GM13977 (cell line): ENCODE measurements around the gene BFSP2.
"Not testable (repeated sequence)": the region's sequence is repeated elsewhere in the genome, so short reads cannot be mapped to it uniquely, and the experiment has no call there.

Source experiments
- DNase-seq: peaks from one replicate; pipeline ENCODE4 v3.0.0; 2012; ENCODE audit warnings: low spot score
- in situ Hi-C: fragments of 300-500 bp; cut with MboI; formaldehyde crosslinking; loops from one replicate; pipeline ENCODE4 v1.12.0; 2022; ENCODE audit warnings: low sequenced_read_pairs, low pct_unique_long_range_greater_than_20kb, mixed read lengths, inconsistent platforms; ENCODE audit not compliant: unreplicated experiment
- TF ChIP-seq, protein P1 (sequence below): IDR thresholded peaks from 2 replicates; pipeline ENCODE4 v1.5.1; 2012; ENCODE audit warnings: mild to moderate bottlenecking, control low read depth; ENCODE audit not compliant: insufficient read depth; ENCODE audit errors: extremely low read depth, missing control alignments

Gene BFSP2

DNA sequence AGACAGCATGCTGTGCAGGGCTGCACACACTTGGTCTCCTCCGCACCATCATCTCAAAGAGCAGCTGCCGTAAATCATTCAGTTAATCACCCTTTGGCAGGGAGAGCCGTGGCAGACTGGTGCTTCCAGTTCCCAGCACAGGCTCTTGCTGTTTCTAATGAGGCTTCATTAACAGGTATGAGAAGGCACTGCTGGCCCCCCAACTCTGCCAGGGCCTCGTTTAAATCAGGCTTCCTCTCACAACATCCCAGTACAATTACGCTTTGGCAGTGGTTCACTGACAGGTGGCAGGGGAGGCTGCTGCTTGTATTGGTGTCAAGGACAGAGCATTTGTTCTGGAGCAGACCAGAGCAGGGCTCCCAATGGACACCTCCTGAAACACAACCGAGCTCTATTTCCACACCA, 77.1 kb downstream of the BFSP2 start:
- in situ Hi-C loops, result loop anchor here (10.0 kb wide), 1 partner anchor 98 kb away; the partner anchor contains the start of gene CDV3
- TF ChIP-seq, protein P1, sequence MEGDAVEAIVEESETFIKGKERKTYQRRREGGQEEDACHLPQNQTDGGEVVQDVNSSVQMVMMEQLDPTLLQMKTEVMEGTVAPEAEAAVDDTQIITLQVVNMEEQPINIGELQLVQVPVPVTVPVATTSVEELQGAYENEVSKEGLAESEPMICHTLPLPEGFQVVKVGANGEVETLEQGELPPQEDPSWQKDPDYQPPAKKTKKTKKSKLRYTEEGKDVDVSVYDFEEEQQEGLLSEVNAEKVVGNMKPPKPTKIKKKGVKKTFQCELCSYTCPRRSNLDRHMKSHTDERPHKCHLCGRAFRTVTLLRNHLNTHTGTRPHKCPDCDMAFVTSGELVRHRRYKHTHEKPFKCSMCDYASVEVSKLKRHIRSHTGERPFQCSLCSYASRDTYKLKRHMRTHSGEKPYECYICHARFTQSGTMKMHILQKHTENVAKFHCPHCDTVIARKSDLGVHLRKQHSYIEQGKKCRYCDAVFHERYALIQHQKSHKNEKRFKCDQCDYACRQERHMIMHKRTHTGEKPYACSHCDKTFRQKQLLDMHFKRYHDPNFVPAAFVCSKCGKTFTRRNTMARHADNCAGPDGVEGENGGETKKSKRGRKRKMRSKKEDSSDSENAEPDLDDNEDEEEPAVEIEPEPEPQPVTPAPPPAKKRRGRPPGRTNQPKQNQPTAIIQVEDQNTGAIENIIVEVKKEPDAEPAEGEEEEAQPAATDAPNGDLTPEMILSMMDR, result no peak
- DNase-seq, result no peak

DNA sequence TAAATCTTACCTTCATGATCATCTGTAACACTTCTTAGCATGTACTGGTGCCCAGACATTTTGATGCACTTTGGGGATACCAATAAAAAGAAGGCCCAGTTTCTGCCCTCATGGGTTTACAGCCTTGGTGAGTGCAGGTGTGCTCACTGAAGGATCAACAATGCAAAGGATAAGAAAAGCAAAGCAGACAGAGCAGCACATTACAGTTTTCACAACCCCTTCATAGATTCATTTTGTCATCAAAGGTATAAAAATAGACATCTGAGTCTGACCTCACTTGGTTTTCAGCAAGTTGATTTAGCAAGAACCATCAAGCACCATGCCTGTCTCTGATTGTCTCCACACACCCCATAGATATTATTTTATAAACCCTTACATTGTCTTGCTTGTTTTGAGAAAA, 77.6 kb downstream of the BFSP2 start:
- peak; percentile 65 for DNase-seq
- TF ChIP-seq, protein P1, result no peak

DNA sequence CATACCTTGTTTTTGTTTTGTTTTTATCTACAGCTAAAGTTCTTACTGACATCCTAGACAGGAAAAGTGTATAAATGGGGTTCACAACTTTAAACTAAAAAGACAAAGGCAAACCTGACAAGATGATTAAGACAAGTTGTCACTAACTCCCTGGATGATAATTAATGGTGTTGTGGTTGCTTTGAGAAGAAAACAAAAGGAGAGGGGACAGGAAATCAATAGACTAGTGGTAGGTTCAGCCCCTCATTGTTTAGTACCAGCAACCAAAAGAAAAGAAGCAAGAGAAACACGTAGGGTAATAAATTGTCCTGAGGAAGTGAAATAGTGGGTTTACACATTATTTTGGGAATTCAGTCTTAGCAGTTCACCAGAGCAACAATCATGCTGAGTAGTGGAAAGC, 78.8 kb downstream of the BFSP2 start:
- no peak for DNase-seq
- in situ Hi-C loops, result loop anchor here (10.0 kb wide), 1 partner anchor 96 kb away; the partner anchor contains the start of gene CDV3
- TF ChIP-seq, protein P1, result no peak

More for the DNA sequence above, 77.6 kb downstream of the BFSP2 start:
- in situ Hi-C loops, result loop anchor here (10.0 kb wide), 1 partner anchor 97 kb away; the partner anchor contains the start of gene CDV3

DNA sequence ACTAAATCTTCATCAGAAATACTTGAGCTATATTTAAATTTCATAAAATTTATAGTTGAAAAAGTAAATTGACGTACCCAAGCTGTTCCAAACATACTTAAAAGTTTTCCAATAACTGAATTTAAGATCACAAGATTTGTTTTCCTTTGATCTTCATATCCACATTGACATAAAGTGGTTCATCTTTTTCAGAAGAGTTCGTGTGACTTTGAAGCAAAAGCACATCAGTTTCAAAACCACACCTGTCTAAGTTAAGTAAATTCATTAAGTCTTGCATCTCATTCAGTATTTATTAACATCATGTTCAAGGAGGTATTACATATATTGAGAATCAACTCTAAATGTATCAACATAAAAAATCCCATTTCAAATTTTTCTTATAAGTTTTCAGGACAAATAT, 79.5 kb downstream of the BFSP2 start:
- DNase-seq, result no peak

DNA sequence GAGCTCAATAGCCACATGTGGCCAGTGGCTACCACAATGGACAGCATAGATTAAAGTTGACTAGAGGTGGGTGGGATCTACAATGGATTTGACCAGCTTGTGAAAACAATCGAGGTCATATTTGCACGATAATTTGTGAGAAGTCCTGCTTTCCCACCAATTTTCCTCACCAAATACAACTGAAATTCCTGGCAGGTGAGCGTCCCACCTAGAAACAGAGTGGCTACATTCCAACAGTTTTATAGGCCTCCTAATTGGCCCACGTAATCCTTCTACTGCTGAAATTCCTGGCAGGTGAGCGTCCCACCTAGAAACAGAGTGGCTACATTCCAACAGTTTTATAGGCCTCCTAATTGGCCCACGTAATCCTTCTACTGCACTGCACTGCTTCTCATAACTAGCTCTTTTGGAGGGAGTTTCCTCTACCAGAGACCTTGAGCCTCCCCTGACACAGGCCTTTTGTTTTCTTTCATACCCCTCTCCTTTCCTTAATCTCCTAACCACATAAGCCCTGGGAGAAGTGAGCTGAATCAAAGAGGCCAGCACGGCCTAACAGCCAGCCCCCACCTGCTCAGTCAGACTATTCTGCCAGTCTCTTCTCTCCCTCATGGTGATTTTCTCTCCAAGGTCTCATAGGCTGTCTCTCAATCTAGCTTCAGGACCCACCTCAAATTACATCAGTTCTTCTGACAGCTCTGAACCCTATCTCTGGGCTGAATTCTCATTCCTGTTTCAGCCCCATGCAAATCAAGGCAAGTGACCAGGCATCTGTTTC, 80.2 kb downstream of the BFSP2 start:
- peak; percentile 79 for DNase-seq
- in situ Hi-C loops, result loop anchor here (10.0 kb wide), 1 partner anchor 95 kb away; the partner anchor contains the start of gene CDV3
- TF ChIP-seq, protein P1, result no peak

More for the DNA sequence above, 79.5 kb downstream of the BFSP2 start:
- in situ Hi-C loops, result loop anchor here (10.0 kb wide), 1 partner anchor 95 kb away; the partner anchor contains the start of gene CDV3
- TF ChIP-seq, protein P1, result no peak

DNA sequence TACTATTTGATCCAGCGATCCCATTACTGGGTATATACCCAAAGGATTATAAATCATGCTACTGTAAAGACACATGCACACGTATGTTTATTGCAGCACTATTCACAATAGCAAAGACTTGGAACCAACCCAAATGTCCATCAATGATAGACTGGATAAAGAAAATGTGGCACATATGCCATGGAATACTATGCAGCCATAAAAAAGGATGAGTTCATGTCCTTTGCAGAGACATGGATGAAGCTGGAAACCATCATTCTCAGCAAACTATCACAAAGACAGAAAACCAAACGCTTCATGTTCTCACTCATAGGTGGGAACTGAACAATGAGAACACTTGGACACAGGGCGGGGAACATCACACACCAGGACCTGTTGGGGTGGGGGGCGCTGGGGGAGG, 82.6 kb downstream of the BFSP2 start:
- in situ Hi-C loops, DNase-seq: not testable (repeated sequence)

DNA sequence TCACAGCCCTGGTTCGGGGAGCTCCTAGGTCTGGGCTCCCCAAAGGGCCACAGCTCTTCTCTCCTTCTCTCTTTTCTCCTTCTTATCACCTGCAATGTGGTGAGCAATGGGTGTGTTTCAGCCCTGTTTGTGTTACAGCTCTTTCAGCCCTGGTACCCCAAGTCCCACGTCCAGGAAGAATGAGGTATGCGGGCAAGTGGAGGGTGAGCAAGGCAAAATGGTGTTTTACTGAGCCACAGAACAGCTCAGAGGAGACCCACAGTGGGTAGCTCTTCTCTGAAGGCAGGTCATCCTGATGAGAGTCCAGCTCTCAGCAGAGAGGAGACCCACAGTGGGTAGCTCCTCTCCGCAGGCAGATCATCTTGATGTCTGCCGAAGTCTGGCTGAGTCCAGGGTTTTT, 86.8 kb downstream of the BFSP2 start:
- in situ Hi-C loops, result no loop called here
- DNase-seq, result no peak
- TF ChIP-seq, protein P1, result no peak
